Vagina (tissue), 2 donors: ENCODE data around the gene TRIM5. TPM values are rescaled to one million over a fixed set of nuclear protein-coding genes. Genes with fewer than 3 reads are reported as not detected.

Source experiments
- DNase-seq, 2 donors: peaks; one replicate each; pipeline ENCODE4 v3.0.0-alpha.2; 2017; ENCODE audit errors: extremely low spot score in 2 of 2
- H3K27ac ChIP-seq: fragments of 200-600 bp; sonication (generic); one replicate; pipeline ENCODE4 v1.5.1; 2019
- H3K27me3 ChIP-seq: fragments of 200-600 bp; sonication (generic); one replicate; pipeline ENCODE4 v1.5.1; 2019
- H3K36me3 ChIP-seq, 2 donors: fragments of 200-600 bp; sonication (generic); one replicate each; pipeline ENCODE4 v1.5.1; 2017 to 2019
- H3K4me1 ChIP-seq: fragments of 200-600 bp; sonication (generic); one replicate; pipeline ENCODE4 v1.5.1; 2019
- H3K4me3 ChIP-seq, 2 donors: fragments of 200-600 bp; sonication (generic); 1 replicate in 1 of 2; 2 replicates in 1 of 2; pipeline ENCODE4 v1.5.1; 2016 to 2019
- H3K9me3 ChIP-seq: fragments of 200-600 bp; sonication (generic); one replicate; pipeline ENCODE4 v1.5.1; 2019
- CTCF ChIP-seq, 3 experiments: fragments of 450-650 bp in 2 of 3; fragments of 200-600 bp in 1 of 3; sonication (generic) in 1 of 3; IDR thresholded peaks; one replicate each; pipeline ENCODE4 v1.5.1; 2017 to 2019; ENCODE audit warnings: antibody characterized with exemption in 3 of 3, mild to moderate bottlenecking in 2 of 3, moderate library complexity in 2 of 3
- POLR2A ChIP-seq, 2 donors: fragments of 450-650 bp; IDR thresholded peaks; one replicate each; pipeline ENCODE4 v1.6.1; 2017; ENCODE audit warnings: antibody characterized with exemption in 2 of 2, mild to moderate bottlenecking in 2 of 2, moderate library complexity in 2 of 2
- POLR2AphosphoS5 ChIP-seq, 2 donors: sonication (generic); formaldehyde crosslinking; IDR thresholded peaks; one replicate each; pipeline ENCODE4 v1.9.0; 2017; ENCODE audit warnings: antibody characterized with exemption in 2 of 2, mild to moderate bottlenecking in 2 of 2, low read depth in 1 of 2; ENCODE audit not compliant: insufficient read depth in 1 of 2
- intact Hi-C: fragments of 100-400 bp; cut with DNase I; formaldehyde crosslinking; loops from one replicate; pipeline ENCODE4 v1.15.1; 2023
- total RNA-seq: library from RNA; depleted of rRNA; stranded (reverse); fragments of >200 nt; gene quantifications from one replicate; pipeline ENCODE4 v1.2.3, GENCODE V29; 2016

Gene TRIM5
- total RNA-seq, 1 donor from 2014 or later: 20.4 TPM

DNA sequence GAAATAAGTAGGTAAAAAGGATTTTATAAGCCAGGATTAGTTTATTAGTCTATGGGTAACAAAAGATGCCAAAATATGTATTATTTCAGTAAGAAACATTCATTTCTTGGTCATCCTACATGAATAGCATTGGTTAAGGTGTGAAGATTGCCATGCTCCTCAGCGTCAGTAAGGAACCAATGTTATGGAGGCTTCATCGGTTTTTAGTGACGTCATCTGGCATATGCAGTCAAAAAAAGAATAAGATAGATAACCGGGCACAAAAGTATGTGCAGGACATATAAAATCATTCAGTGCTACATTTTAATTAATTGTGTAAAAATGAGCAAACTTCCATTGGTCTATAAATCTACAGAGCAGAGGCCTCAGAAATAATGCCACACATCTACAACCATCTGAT, 29.4 kb downstream of the TRIM5 start:
- Histone ChIP-seq H3K27ac (no peak overlapping the region), H3K36me3 (no peaks in the 10 kb centered on the region), H3K4me1 (no peaks in the 10 kb centered on the region), H3K27me3 (no peaks in the 10 kb centered on the region), H3K9me3 (no peaks in the 10 kb centered on the region), H3K4me3 (no peak overlapping the region)
- no peak for DNase-seq
- TF ChIP-seq POLR2AphosphoS5 (IDR thresholded peaks at IDR 0.05; ENCODE audit: insufficient read depth in 1 of 2, low read depth in 1 of 2) (no peak), POLR2A (IDR thresholded peaks at IDR 0.05) (no peak), CTCF (IDR thresholded peaks at IDR 0.05) (no peak)
- intact Hi-C loops: loop anchor here (10.0 kb wide), 1 partner anchor 69 kb away; no protein-coding TSS in a partner anchor

- Histone ChIP-seq H3K27ac (no peak overlapping the region), H3K27me3 (no peaks in the 10 kb centered on the region), H3K4me3 (no peak overlapping the region), H3K9me3 (no peaks in the 10 kb centered on the region), H3K4me1 (no peaks in the 10 kb centered on the region), H3K36me3 (peaks cover 0 to 19% of the 10 kb centered on the region in 2 donors)
- no peak for TF ChIP-seq CTCF (IDR thresholded peaks at IDR 0.05)
- TF ChIP-seq POLR2AphosphoS5 (IDR thresholded peaks at IDR 0.05; ENCODE audit: insufficient read depth in 1 of 2, low read depth in 1 of 2): no peak
- TF ChIP-seq POLR2A (IDR thresholded peaks at IDR 0.05): no peak
- intact Hi-C loops: no loop called here
- DNase-seq: no peak
Measured at GRCh38 chr11:5646139-5646538, 38.7 kb downstream of the TRIM5 start.

DNA sequence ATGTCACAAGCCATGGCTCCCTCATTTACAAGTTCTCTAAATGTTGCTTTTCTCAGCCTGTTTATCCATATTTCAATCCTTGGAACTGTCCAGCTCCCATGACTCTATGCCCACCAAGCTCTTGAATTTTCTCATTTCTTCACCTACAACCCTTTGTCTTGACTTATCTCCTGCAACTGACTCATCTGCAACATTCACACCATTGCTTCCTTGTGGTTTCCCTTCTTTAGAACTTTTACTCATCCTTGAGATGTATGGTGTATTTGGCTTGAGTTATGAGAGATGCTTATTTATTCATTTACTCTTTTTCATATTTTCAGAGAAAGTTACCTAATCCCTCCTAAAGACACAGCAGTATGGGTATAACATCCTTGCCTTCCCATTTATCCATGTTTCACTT, 41.3 kb downstream of the TRIM5 start:
- H3K4me3 ChIP-seq: no peak overlapping the region
- no peak overlapping the region for H3K27ac ChIP-seq
- intact Hi-C loops: no loop called here
- no peaks in the 10 kb centered on the region for H3K4me1 ChIP-seq
- DNase-seq: no peak
- no peak for TF ChIP-seq POLR2A (IDR thresholded peaks at IDR 0.05)
- TF ChIP-seq CTCF (IDR thresholded peaks at IDR 0.05): no peak
- TF ChIP-seq POLR2AphosphoS5 (IDR thresholded peaks at IDR 0.05; ENCODE audit: insufficient read depth in 1 of 2, low read depth in 1 of 2): no peak
- H3K27me3 ChIP-seq: no peaks in the 10 kb centered on the region
- H3K36me3 ChIP-seq: peaks cover 0 to 20% of the 10 kb centered on the region in 2 donors
- no peaks in the 10 kb centered on the region for H3K9me3 ChIP-seq

GRCh38 chr11:5639953-5640352, 44.9 kb downstream of the TRIM5 start:
- intact Hi-C loops: no loop called here
- Histone ChIP-seq H3K27ac (no peak overlapping the region), H3K27me3 (no peaks in the 10 kb centered on the region), H3K36me3 (peaks cover 0 to 25% of the 10 kb centered on the region in 2 donors), H3K9me3 (no peaks in the 10 kb centered on the region), H3K4me3 (no peak overlapping the region), H3K4me1 (no peaks in the 10 kb centered on the region)
- no peak for DNase-seq
- TF ChIP-seq POLR2A (IDR thresholded peaks at IDR 0.05): no peak
- no peak for TF ChIP-seq CTCF (IDR thresholded peaks at IDR 0.05)
- no peak for TF ChIP-seq POLR2AphosphoS5 (IDR thresholded peaks at IDR 0.05; ENCODE audit: insufficient read depth in 1 of 2, low read depth in 1 of 2)

GRCh38 chr11:5631969-5632635, 52.8 kb downstream of the TRIM5 start:
- TF ChIP-seq POLR2A (IDR thresholded peaks at IDR 0.05) (no peak), CTCF (IDR thresholded peaks at IDR 0.05) (no peak), POLR2AphosphoS5 (IDR thresholded peaks at IDR 0.05; ENCODE audit: insufficient read depth in 1 of 2, low read depth in 1 of 2) (no peak)
- H3K9me3 ChIP-seq: no peaks in the 10 kb centered on the region
- DNase-seq: no peak
- no peak overlapping the region for H3K4me3 ChIP-seq
- peaks cover 0 to 25% of the 10 kb centered on the region in 2 donors for H3K36me3 ChIP-seq
- no peaks in the 10 kb centered on the region for H3K27me3 ChIP-seq
- no peaks in the 10 kb centered on the region for H3K4me1 ChIP-seq
- no peak overlapping the region for H3K27ac ChIP-seq
- intact Hi-C loops: no loop called here
